CD4-positive, alpha-beta T cell treated with Interferon alpha-2 for 1 hour (primary cell): ENCODE measurements around the gene PLOD1.

Experiments used
- DNase-seq, 2 donors: peaks; one replicate each; pipeline ENCODE4 v3.0.0-alpha.2; 2020 to 2022

PLOD1 gene

GRCh38 chr1:12010746-12011570 lies 76.4 kb downstream of the PLOD1 start:
- no peak for DNase-seq

GRCh38 chr1:12011998-12012397 lies 77.5 kb downstream of the PLOD1 start:
- no peak for DNase-seq

DNA sequence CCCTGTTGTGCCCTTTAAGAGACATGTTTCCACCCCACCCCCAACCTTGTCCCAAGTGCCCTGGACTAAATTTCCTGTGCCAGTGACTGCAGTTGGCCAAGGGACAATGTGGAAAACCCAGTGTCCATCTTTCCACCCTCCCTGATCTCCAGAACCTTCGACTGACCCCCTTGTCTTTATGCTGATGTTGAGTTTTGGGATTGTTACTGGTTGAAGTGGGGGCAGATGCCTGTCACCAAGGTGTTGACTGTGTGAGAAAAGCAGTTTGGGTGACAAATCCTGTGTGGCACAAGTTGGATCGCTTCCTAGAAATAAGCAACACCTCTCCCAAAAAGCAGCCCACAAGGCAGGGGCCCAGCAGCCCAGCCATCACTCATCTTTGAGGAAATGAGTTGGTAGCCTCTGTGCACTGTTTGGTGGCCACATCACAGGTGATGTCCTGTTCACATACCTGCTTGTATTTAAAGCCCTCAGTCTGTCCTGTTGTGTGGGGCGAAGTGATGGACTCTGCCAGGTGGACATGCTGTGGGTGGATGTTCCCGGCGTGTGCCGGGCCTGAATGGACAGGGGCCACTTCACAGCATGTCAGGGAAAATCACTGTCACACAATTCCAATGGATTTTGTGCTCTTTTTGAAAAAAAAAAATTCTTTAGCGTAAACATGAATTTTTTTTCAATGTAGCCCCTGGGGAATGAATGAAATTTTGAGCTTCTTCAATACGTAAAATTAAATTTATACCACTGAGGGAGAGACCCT lies 78.2 kb downstream of the PLOD1 start:
- no peak for DNase-seq

- DNase-seq = no peak
These were observed 79.8 kb downstream of the PLOD1 start for GRCh38 chr1:12014141-12014991.

GRCh38 chr1:12015001-12015491 lies 80.5 kb downstream of the PLOD1 start:
- DNase-seq = no peak

DNA sequence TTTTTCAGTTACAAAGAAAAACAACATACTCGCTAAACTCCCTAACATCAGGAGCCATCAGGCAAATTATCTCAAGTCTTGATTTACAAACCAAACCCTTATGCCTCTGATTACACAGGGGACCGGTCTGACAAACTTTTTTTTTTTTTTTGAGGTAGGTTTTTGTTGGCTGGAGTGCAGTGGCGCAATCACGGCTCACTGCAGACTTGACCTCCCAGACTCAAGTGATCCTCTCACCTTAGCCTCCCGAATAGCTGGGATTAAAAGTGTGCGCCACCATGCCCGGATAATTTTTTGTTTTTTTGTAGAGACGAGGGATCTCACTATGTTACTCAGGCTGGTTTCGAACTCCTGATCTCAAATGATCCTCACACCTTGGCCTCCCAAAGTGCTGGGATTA lies 81.0 kb downstream of the PLOD1 start:
- DNase-seq = no peak

DNA sequence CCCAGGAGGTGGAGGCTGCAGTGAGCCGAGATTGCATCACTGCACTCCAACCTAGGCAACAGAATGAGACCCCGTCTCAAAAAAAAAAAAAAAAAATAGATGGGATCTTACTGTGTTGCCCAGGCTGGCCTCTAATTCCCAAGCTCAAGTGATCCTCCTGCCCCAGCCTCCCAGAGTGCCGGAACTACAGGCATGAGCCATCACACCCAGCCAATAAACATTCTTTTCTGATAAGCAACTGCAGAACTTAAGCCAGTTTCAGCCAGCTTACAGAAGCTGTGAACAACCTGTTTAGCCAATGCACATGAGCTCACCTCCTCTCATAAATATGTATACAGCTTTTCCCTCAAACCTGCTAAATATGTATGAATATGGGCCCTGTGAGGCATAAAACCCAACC lies 81.7 kb downstream of the PLOD1 start:
- DNase-seq = no peak

DNA sequence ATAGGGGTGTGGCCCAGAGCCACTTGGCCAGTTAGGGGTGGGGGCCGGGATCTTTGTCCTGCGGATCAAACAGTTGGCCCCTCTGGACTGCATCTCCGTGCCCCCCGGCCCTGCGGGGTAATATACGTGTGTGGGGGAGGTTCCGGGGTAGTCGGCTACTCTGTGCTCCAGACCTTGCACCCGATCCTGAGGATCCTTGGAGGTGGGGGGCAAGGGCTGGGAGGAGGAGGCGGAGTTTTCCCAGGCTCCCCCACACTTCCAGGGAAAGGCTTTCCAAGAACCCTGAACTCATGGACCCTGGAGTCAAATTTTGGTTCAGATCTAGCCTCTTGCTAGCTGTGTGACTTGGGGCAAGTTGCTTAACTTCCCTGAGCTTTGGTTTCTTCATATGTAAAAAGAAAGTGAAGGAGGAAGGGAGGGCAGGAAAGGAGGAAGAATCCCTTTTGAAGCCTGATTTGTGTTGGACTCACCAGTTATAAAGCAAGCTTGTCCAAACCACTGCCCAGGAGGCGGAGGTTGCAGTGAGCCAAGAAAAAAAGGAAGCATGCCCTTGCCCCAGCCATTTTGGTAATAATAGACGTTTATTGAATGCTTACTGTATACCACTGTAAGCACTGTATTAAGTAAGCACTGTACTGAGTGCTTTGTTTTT lies 85.5 kb downstream of the PLOD1 start:
- DNase-seq = peak in 1 of 2 donors; percentile 9

- no peak for DNase-seq
These were observed 87.1 kb downstream of the PLOD1 start for GRCh38 chr1:12021616-12022015.

GRCh38 chr1:12022036-12022435 lies 87.5 kb downstream of the PLOD1 start:
- DNase-seq = no peak
